ENCODE measurements around the gene SEPTIN1. TPM values are rescaled to one million over a fixed set of nuclear protein-coding genes. Genes with fewer than 3 reads are reported as not detected.

SEPTIN1 gene
- total and polyA plus RNA-seq, 2 experiments from 2014 or later: 1.5 TPM; not detected in 1

DNA sequence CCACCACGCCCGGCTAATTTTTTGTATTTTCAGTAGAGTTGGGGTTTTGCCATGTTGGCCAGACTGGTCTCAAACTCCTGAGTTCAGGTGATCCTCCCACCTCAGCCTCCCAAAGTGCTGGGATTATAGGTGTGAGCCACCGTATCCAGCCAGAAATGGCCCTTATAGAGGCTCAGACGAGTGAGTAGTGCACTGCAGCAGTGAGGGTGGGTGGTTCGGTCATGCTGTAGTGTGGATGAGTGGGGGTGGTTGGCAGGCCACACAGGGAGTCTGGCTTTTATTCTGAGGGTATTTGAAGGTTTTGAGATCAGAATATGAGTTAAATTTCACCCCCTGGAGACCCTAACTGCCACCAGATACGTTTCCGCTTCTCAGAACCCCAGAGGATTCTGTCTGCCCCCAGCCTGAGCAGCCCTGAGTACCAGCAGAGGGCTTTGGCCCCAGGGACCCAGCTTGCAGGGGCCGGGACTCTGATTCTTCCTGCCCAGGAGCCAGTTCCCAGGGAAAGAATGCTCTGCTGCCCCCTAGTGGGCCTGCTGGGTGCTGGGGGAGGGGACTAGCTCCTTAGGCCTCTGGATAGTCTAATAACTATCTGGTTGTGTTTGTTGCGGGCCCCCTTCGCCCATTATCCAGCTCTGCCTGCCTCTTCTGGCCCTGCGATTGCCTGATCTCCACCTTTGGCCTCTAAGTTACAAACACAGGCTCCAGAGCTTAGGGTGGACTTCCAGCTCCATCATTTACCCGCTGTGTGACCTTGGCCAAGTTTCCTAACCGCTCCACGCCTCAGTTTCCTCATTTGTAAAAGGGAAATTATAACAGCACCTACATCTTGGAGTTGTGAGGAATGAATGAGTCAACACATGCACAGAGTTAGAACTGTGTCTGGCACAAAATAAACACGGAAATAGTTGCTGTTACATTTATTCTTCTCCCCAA is 27.0 kb upstream of the SEPTIN1 start:
- peak overlapping the region; percentile 28 for H3K27ac ChIP-seq
- H3K9me2 ChIP-seq (replicated peaks; ENCODE audit: insufficient read depth): no peaks in the 10 kb centered on the region
- DNase-seq (ENCODE audit: low spot score): peak; percentile 93
- peaks cover 3% of the 10 kb centered on the region for H4K20me1 ChIP-seq (ENCODE audit: insufficient read depth, poor library complexity, severe bottlenecking)
- H2AFZ ChIP-seq: no peak overlapping the region
- H3K4me2 ChIP-seq: peak overlapping the region; percentile 96
- peaks cover 12% of the 10 kb centered on the region for H3K4me1 ChIP-seq (ENCODE audit: insufficient read depth)
- H3K4me3 ChIP-seq: no peak overlapping the region
- peaks cover 32% of the 10 kb centered on the region for H3K79me2 ChIP-seq
- H3K9me3 ChIP-seq (ENCODE audit: low read depth): no peaks in the 10 kb centered on the region
- TF ChIP-seq EZH2 (IDR thresholded peaks at IDR 0.05; ENCODE audit: borderline replicate concordance): no peak
- TF ChIP-seq, protein P1, sequence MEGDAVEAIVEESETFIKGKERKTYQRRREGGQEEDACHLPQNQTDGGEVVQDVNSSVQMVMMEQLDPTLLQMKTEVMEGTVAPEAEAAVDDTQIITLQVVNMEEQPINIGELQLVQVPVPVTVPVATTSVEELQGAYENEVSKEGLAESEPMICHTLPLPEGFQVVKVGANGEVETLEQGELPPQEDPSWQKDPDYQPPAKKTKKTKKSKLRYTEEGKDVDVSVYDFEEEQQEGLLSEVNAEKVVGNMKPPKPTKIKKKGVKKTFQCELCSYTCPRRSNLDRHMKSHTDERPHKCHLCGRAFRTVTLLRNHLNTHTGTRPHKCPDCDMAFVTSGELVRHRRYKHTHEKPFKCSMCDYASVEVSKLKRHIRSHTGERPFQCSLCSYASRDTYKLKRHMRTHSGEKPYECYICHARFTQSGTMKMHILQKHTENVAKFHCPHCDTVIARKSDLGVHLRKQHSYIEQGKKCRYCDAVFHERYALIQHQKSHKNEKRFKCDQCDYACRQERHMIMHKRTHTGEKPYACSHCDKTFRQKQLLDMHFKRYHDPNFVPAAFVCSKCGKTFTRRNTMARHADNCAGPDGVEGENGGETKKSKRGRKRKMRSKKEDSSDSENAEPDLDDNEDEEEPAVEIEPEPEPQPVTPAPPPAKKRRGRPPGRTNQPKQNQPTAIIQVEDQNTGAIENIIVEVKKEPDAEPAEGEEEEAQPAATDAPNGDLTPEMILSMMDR (IDR thresholded peaks at IDR 0.05; ENCODE audit: poor library complexity): peak; percentile 95
- TF ChIP-seq EZH2phosphoT487 (IDR thresholded peaks at IDR 0.05; ENCODE audit: low read depth, severe bottlenecking, unreplicated experiment): no peak
- WGBS (ENCODE audit: low lambda C conversion rate, missing lambda C conversion rate): 52% methylated on average over 15 of the region's 15 CpGs
- no peaks in the 10 kb centered on the region for H3K27me3 ChIP-seq
- H3K36me3 ChIP-seq (replicated peaks; ENCODE audit: insufficient read depth, low read depth): no peaks in the 10 kb centered on the region

DNA sequence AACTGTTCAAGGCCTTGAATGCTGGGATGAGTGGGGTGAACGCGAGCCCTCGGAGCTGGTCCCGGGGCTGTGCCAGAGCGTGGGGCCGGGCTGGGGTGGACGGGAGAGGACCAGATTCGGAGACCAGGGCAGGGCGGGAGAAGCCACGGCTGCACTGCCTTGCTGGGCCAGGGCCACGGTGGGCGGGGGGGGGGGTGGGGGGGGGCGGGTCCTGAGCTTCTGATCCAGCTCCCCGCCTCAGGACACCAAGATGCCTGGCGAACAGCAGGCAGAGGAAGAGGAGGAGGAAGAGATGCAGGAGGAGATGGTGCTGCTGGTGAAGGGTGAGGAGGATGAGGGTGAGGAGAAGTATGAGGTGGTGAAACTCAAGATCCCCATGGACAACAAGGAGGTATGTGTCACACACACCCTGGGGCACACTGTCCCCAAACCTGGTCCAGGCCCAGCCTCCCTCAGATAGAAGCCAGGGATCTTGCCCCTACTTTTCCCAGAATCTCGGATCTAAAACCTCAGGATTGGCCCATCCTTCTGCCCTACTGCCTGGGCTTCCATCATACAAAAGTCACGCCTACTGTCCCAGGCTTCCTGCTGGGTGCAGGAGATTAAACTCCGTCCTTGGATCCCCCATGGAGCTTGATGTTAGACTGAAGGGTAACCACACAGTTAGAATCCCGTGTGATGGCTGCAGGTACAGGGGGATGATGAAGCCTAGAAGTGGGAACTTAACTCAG is 25.6 kb upstream of the SEPTIN1 start:
- H3K27me3 ChIP-seq: no peaks in the 10 kb centered on the region
- peaks cover 29% of the 10 kb centered on the region for H3K79me2 ChIP-seq
- DNase-seq (ENCODE audit: low spot score): no peak
- 38% methylated on average over 8 of the region's 19 CpGs for WGBS (ENCODE audit: low lambda C conversion rate, missing lambda C conversion rate)
- no peaks in the 10 kb centered on the region for H3K36me3 ChIP-seq (replicated peaks; ENCODE audit: insufficient read depth, low read depth)
- H3K27ac ChIP-seq: peak overlapping the region; percentile 96
- H3K4me3 ChIP-seq: peak overlapping the region; percentile 99
- H4K20me1 ChIP-seq (ENCODE audit: insufficient read depth, poor library complexity, severe bottlenecking): peaks cover 3% of the 10 kb centered on the region
- H3K4me1 ChIP-seq (ENCODE audit: insufficient read depth): peaks cover 12% of the 10 kb centered on the region
- no peaks in the 10 kb centered on the region for H3K9me3 ChIP-seq (ENCODE audit: low read depth)
- H2AFZ ChIP-seq: peak overlapping the region; percentile 100
- no peaks in the 10 kb centered on the region for H3K9me2 ChIP-seq (replicated peaks; ENCODE audit: insufficient read depth)
- TF ChIP-seq, protein P1 (IDR thresholded peaks at IDR 0.05; ENCODE audit: poor library complexity): no peak
- TF ChIP-seq EZH2phosphoT487 (IDR thresholded peaks at IDR 0.05; ENCODE audit: low read depth, severe bottlenecking, unreplicated experiment) (no peak), EZH2 (IDR thresholded peaks at IDR 0.05; ENCODE audit: borderline replicate concordance) (no peak)
- H3K4me2 ChIP-seq: peak overlapping the region; percentile 96

DNA sequence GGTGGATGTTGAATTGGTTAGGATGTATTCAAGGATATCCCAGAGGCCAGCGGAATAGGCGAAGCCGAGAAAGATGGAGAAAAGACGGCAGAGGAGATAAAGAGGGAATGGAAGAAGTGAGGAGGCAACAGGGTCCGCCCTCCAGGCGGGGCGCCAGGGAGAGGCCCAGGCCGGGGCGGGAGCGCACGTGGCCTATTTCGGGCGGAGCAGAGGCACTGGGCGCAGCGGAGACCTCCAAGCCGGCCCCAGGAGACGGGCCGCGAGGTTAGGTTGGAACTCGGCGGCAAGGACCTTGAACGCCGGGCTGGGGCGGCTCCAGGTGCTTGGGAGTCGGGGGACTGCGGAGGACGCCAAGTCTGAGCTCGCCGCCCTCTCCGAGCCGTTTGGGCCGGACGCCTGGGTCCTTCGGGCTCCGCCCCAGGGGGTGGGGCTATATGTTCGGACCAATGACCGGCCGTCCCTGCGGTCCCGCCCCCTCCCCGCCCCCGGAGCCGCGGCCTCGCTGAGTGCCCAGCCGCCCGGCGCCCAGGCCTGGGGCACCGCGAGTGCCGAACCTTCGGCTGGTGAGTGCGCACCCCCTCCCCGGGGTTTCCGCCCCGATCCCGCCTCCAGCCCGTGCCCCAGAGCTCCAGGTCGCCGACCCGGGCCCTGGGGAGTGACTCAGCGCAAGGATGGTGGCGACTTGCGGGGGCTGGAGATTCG is 24.9 kb upstream of the SEPTIN1 start, which contains the start of gene ZNF771:
Gene ZNF771 (plus strand): TSS at position 505 of the 702 bp plus-strand sequence. CDS start 448 bp downstream, outside the sequence.
- no peaks in the 10 kb centered on the region for H3K9me3 ChIP-seq (ENCODE audit: low read depth)
- H3K27ac ChIP-seq: peak within 1 kb of the TSS; percentile 96
- WGBS (ENCODE audit: low lambda C conversion rate, missing lambda C conversion rate): under 1% methylated on average over 47 of the region's 65 CpGs
- peaks cover 3% of the 10 kb centered on the region for H4K20me1 ChIP-seq (ENCODE audit: insufficient read depth, poor library complexity, severe bottlenecking)
- H3K27me3 ChIP-seq: no peaks in the 10 kb centered on the region
- TF ChIP-seq EZH2phosphoT487 (IDR thresholded peaks at IDR 0.05; ENCODE audit: low read depth, severe bottlenecking, unreplicated experiment): no peak
- TF ChIP-seq, protein P1 (IDR thresholded peaks at IDR 0.05; ENCODE audit: poor library complexity): no peak
- TF ChIP-seq EZH2 (IDR thresholded peaks at IDR 0.05; ENCODE audit: borderline replicate concordance): no peak
- peaks cover 12% of the 10 kb centered on the region for H3K4me1 ChIP-seq (ENCODE audit: insufficient read depth)
- DNase-seq (ENCODE audit: low spot score): peak; percentile 96
- no peaks in the 10 kb centered on the region for H3K36me3 ChIP-seq (replicated peaks; ENCODE audit: insufficient read depth, low read depth)
- peak within 1 kb of the TSS; percentile 96 for H3K4me2 ChIP-seq
- H3K79me2 ChIP-seq: peaks cover 29% of the 10 kb centered on the region
- H2AFZ ChIP-seq: peak within 1 kb of the TSS; percentile 100
- peak within 1 kb of the TSS; percentile 99 for H3K4me3 ChIP-seq
- H3K9me2 ChIP-seq (replicated peaks; ENCODE audit: insufficient read depth): no peaks in the 10 kb centered on the region
